ENCODE results near the gene ZNF723. TPM values are rescaled to one million over a fixed set of nuclear protein-coding genes. Genes with fewer than 3 reads are reported as not detected.
A peak's percentile ranks its signal among the peaks of the same experiment; 100 is the strongest.
"Not testable (repeated sequence)": the region's sequence is repeated elsewhere in the genome, so short reads cannot be mapped to it uniquely, and the experiment has no call there.

The ZNF723 gene
- total RNA-seq, 6 donors from 2014 or later: not detected

- peaks cover 0 to 18% (median 13%) of the 10 kb centered on the region in 4 donors for H3K9me3 ChIP-seq
- no peak overlapping the region for H3K4me3 ChIP-seq
- H3K36me3 ChIP-seq: no peaks in the 10 kb centered on the region
- DNase-seq (peak in 1 of 2 donors; percentile 81), ATAC-seq (ENCODE audit: low FRiP score in 2 of 2) (peak in 1 of 2 donors; percentile 24)
- no peaks in the 10 kb centered on the region for H3K4me1 ChIP-seq
- WGBS, 2 donors: 15 to 20% methylated on average over 20 to 39 of the region's 72 CpGs
- TF ChIP-seq EP300 (IDR thresholded peaks at IDR 0.05) (no peak), POLR2AphosphoS5 (IDR thresholded peaks at IDR 0.05) (no peak), CTCF (IDR thresholded peaks at IDR 0.05) (no peak), POLR2A (IDR thresholded peaks at IDR 0.05) (no peak)
- H3K27me3 ChIP-seq: peaks cover 0 to 8% (median 0%) of the 10 kb centered on the region in 4 donors
- no peak overlapping the region for H3K27ac ChIP-seq
Observed at GRCh38 chr19:22807061-22807835, 24.8 kb upstream of the ZNF723 start.

GRCh38 chr19:22814124-22814523 is 18.0 kb upstream of the ZNF723 start:
- H3K27me3 ChIP-seq: no peaks in the 10 kb centered on the region
- whole genome bisulfite sequencing, 2 donors: 83 to 87% methylated on average over 2 of the region's 2 CpGs
- ATAC-seq (ENCODE audit: low FRiP score in 2 of 2) (no peak), DNase-seq (no peak)
- TF ChIP-seq EP300 (IDR thresholded peaks at IDR 0.05): no peak
- TF ChIP-seq POLR2A (IDR thresholded peaks at IDR 0.05): no peak
- TF ChIP-seq CTCF (IDR thresholded peaks at IDR 0.05): no peak
- no peak for TF ChIP-seq POLR2AphosphoS5 (IDR thresholded peaks at IDR 0.05)
- H3K4me3 ChIP-seq: no peak overlapping the region
- no peaks in the 10 kb centered on the region for H3K36me3 ChIP-seq
- no peaks in the 10 kb centered on the region for H3K4me1 ChIP-seq
- H3K27ac ChIP-seq: no peak overlapping the region
- H3K9me3 ChIP-seq: peaks cover 0 to 12% (median 2%) of the 10 kb centered on the region in 4 donors

GRCh38 chr19:22831211-22831610 is 880 bp upstream of the ZNF723 start:
- Histone ChIP-seq H3K9me3 (peaks cover 0 to 56% (median 21%) of the 10 kb centered on the region in 4 donors), H3K4me3 (no peak overlapping the region), H3K27me3 (no peaks in the 10 kb centered on the region), H3K36me3 (no peaks in the 10 kb centered on the region), H3K4me1 (no peaks in the 10 kb centered on the region), H3K27ac (no peak overlapping the region)
- ATAC-seq (ENCODE audit: low FRiP score in 2 of 2) (no peak), DNase-seq (no peak)
- WGBS, 2 donors: 93 to 95% methylated on average over 11 of the region's 11 CpGs
- TF ChIP-seq CTCF (IDR thresholded peaks at IDR 0.05): no peak
- no peak for TF ChIP-seq POLR2AphosphoS5 (IDR thresholded peaks at IDR 0.05)
- no peak for TF ChIP-seq EP300 (IDR thresholded peaks at IDR 0.05)
- TF ChIP-seq POLR2A (IDR thresholded peaks at IDR 0.05): no peak

- not testable (repeated sequence) for ATAC-seq (ENCODE audit: low FRiP score in 2 of 2); DNase-seq; H3K27ac ChIP-seq; H3K4me3 ChIP-seq; H3K36me3 ChIP-seq; H3K27me3 ChIP-seq; H3K4me1 ChIP-seq
- peaks cover 40 to 76% (median 63%) of the 10 kb centered on the region in 4 donors for H3K9me3 ChIP-seq
- TF ChIP-seq CTCF (IDR thresholded peaks at IDR 0.05): peak in 1 of 6 experiments; percentile 16
Observed at GRCh38 chr19:22857713-22858320, 25.7 kb downstream of the ZNF723 start.

Measured in upper lobe of left lung (tissue), 6 donors.